ENCODE data around the gene INO80.
"Not testable (repeated sequence)": the region's sequence is repeated elsewhere in the genome, so short reads cannot be mapped to it uniquely, and the experiment has no call there.

The INO80 gene

DNA sequence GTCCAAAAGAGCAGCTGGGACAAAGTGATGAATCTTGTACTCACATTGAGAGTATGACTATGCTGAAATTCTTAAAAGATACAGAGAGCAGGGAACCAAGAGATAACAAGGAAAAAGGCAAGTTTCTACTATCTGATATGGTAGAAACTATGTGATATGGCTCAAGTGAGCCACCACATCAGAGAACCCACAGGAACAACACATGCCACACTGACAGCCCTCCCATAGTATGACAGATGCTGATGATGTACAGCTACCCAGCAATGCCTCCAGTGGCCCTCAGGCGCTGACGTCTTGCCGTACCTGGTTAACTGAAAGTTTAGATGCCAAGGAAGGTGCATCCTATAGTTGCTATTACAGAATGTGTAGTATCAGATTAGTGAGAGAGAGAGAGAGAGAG is 120.4 kb downstream of the INO80 start:
- no peak for DNase-seq

DNA sequence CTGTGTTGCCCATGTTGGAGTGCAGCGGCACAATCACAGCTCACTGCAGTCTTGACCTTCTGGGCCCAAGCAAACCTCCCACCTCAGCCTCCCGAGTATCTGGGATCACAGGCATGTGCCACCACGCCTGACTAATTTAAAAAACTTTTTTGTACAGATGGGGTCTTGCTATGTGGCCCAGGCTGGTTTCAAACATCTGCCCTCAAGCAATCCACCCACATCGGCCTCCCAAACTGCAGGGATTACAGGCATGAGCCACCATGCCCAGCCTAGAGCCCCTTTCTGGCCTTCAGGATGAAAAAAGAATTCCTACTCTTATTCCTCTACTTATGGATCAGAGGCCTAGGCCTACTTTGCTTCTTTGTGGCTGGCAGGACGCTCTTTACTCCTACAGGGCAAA is 123.3 kb downstream of the INO80 start:
- no peak for DNase-seq

DNA sequence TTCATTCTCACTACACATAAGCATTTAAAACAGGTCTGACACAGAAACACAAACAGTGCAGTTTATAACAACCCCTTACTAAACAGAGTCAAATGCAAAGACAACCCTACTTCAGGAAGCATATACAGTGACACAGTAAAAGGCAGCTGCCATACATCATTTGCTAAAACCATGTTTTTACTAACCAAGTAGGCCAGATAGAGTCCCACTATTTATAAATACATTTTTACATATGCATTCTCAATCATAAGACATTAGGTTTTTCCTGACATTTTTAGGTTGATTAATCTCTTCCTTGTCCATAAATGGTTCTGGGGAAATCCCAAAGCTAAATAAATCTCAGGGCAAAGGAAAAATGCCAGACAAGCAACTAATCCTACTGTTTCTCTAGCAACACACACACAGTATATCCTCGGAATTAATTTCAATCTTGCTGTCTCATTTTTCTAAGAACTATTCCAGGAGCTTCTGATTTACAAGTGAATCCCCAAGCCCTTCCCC is 123.8 kb downstream of the INO80 start:
- no peak for DNase-seq

DNA sequence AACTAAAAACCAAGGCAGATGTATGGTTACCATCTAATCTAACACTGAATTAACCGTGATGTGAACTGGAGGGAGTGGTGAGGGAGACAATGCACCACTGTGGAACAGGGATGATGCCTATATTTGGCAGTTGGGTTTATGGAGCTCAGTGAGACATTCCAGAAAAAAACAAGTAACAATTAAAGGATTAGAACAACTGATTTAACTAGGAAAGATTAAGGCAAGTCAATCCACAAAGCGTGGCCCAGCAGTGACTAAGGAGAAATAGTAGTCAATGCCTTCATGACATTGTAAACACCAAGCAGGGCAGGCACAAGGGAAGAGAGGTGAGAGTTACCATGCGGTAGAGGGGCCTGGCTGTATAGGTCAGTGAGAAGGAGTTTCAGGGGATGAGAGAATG is 124.7 kb downstream of the INO80 start:
- DNase-seq, result no peak

DNA sequence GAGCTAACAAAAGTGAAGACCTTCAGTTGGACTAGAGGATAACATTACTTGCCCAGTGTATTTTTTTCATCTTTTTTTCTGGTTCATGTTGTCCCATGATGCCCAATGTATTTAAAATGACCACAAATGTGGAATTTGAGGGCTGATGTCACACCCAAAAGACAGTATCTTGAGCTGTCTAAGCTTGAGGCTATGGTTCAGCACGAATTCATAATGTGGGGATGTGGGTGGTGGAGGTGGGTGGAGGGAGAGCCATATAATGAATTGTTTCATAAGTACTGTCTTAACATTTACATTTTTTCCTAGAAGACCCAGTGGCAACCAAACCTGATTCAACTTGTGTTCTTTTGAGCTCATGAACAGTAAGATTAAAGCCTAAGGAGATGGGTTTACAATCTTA is 125.3 kb downstream of the INO80 start:
- no peak for DNase-seq

DNA sequence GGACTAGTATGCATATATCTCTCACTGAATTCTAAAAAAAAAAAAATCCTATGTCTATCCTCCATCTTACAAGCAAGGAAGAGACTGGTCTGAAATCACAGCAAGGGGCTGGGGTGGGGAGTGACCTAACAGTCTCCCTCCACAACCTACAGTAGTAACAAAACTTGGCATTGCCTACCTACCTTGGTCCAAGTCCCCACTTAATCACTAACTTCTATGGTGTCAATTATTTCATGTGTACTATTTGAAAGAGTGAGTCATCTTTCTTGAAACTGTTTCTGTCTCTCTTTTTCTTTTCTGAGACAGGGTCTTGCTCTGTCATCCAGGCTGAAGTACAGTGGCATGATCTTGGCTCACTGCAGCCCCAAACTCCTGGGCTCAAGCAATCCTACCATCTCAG is 126.0 kb downstream of the INO80 start:
- DNase-seq, result no peak

DNA sequence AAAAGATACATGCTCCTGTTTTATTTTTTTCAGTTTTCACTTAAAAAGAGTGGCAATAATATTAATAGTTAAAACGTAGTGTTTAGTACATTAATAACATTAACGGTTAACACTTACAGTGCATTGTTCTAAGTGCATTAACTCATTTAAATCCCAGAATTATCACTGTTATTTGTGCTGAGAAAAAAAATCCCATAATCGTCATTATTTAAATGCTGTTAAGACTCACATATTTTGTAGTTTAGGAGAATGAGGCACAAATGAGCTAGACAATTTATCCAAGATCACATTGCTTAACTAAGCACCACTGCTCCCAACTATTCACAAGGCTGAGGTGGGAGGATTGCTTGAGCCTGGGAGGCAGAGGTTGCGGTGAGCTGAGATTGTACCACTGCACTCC is 127.9 kb downstream of the INO80 start:
- DNase-seq, result no peak

DNA sequence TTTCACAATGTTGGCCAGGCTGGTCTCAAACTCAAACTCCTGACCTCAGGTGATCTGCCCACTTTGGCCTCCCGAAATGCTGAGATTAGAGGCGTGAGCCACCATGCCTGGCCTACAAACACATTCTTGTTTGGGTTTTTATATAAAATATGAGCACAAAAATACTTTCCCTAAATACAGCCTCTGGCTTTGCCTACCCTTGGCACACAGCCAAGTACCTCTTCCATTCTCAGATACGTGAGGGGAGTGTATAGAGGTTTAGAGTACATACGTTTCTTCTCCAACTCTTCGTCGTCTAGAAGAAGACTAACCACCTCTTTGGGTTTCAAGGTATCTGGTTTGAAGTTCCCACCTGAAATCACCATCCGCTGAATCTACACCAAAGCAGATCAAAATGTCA is 129.3 kb downstream of the INO80 start:
- no peak for DNase-seq

DNA sequence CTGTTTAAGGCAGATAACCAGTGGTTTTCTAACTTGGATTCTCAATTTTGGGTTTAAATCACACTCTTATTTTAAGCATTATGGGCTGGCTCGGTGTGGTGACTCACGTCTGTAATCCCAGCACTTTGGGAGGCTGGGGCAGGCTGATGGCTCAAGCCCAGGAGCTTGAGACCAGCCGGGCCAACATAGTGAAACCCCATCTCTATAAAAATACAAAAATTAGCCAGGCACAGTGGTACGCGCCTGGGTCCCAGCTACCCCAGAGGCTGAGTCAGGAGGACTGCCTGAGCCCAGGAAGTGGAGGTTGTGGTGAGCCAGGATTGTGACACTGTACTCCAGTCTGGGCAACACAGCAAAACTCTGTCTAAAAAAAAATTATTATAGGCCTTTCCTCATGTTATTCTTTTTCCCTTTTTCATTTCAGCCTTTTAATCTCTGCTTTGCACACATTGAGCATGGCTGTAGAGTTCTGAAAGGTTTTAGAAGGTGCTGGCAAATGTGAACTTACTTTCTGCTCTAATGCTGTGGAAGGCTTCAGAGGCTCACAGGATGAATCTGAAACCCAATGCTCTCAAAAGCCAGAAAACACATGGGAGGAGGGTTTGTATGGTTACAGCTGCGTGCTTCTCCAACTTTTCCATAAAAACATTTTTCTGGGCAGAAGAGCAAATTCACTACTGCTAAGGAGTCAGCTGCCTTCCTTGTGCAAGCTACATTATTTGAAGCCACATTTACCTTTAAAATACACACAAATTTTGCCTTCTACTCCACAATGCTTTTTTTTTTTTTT is 130.3 kb downstream of the INO80 start:
- DNase-seq, result no peak

DNA sequence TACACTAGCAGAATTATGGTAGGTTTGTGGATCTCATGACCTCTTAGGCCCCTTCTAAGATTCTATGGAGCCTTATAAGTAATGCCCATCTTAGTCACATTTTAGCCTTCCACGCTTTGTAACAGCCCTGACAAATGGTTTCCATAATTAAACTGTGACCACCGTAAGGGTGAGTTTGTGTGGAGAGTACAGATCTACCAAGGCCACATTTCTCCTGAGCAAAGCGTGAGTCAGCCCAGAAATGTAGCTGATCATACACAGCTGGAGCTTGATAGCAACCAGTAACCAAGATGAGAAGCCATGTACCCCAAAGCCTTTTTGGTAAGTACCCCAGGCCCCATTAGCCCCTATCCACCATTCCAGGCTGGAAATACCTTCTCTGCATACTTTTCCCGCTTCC is 131.1 kb downstream of the INO80 start:
- DNase-seq, result no peak

DNA sequence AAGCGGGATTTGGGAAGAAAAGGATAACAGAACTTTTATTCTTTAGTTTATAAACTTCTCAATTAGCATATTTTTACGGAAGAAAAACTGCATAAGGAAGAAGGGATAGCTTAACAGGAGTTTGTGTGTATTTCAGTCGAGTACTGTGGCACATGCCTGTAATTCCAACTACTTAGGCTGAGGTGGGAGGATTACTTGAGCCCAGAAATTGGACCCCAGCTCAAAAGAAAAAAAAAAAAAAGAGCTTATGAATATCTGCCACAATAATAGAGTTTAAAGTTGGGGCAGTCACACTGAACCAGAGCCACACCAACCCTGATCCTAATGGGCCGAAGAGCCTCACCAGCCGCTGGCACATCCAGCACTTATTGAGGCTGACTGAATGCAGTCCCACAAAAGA is 131.7 kb downstream of the INO80 start:
- DNase-seq, result no peak

DNA sequence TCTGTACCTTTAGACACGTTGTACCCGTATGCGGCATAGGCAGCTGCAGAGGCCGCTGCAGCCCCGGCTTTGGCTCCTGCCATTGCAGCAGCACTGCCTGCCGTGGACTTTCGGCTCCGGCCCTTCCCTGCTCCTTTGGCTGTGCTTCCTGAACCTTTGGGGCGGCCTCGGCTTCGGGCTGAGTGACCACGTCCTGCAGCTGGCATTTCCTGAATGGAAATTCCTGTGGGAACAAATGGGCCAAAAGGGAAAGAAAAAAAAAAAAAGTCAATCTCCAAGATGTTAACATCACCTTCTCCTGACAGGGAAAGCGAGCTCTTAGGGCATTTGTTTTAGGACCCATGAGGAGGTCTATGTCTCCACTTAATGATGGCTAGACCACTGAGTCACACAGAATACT is 133.2 kb downstream of the INO80 start:
- DNase-seq, result no peak

DNA sequence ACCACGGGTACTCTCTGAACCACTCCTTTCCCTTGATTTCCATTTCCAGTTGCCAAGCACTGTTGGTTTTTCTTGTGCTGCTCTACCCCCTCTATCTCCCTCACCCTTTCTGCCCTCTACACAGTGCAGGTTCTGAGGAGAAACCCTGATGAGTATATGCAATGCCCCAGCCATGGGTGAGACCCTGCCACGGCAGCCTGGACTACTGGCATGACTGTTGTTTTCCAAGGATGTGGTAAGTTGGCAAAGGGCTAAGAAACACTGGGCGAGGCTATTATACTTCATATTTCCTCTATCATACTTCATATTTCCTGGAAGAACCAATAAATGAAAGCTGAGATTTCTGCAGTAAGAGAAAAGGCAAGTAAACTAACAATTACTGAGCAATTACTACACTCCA is 134.9 kb downstream of the INO80 start:
- no peak for DNase-seq

DNA sequence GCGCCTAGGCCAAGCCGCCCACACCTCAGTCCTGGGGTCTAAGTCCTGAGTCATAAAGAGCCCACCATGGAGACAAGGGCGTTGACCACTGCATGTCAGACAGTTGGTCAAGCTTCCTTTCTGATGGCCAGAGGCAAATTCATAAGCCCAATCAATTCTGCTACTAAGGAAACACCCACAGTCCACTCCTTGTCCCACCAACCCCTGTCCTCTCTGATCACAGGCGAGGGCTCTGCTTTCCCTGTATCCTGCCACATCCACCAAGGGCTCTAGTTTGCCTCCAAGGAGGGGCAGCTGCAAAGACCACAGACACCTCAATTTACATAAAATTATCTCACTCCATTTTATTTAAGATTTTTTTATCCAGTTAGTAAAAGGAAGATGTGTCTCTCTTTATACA is 137.5 kb downstream of the INO80 start:
- no peak for DNase-seq

DNA sequence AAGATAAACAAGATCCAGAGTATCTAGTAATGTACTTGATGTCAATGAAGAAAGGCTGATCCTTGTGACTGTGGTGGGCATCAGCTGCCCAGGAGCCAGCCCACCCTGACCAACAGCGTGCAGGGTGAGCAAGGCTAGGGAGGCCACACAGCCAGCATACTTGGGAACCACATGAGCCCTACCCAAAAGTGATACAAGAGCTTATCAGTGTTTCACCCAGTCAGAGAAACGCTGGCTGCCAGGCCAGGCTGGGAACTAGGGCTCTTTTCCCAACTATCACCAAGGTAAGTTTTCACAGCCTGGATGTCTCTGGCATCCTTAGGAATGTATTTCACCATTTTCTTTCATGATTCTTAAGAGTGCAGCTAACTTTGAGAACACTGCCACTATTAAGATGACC is 137.9 kb downstream of the INO80 start:
- no peak for DNase-seq

DNA sequence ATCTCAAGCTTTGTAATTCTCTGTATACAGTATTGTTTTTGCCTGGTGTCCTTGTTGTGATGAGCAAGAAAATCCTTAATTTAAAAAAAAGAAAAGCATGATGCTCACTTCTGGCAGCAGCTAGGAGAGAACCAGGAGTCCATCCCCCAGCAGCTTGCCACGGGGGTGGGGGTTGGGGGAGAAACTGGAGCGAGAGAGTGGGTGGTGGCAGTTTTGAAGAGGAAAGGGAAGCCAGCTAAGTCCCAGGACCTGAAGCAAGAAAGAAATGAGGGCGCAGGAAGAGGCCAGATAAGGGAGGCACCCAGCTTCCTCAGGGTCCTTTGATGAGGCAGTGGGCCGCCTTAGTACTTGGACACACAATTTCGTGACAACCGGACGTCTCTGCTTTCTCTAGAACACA is 139.3 kb downstream of the INO80 start:
- DNase-seq, result no peak

DNA sequence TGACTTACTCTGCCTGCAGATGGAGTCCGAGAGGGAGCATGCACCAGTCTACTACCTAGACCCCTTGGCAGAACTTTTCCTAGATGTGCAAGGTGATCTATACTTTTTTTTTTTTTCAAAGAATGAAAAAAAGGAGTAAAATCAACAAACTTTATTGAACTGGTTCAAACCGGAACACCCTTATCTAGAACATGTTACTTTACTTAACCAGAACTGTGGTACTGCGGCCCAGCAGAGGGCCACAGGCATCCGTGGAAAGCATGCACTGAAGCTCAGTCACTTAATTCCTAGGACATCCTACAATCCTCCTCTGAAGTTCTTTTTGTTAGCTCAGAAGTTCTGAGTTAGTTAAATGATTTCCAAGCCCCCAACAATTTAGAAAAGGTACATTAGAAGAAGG is 141.2 kb downstream of the INO80 start:
- DNase-seq, result no peak

DNA sequence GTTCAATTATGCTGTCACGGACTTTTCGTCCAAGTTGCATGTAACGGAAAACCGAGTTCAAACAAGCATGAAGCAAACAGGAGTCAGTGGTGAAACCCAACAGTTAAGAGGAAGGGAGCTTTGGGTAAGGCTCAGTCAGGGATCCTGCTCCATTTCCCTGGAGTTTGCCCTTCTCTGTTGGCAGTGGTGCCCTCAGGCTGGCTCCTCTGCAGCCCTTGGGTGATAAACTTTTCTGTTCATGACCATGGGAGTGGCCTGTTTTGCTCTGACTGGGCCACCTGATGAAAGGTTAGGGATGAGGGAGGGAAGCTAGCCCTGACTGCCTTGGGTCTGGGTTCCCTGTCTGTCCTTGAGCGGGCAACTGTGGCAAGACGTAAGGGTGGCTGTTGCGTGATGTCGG is 146.7 kb downstream of the INO80 start:
- DNase-seq, result no peak

DNA sequence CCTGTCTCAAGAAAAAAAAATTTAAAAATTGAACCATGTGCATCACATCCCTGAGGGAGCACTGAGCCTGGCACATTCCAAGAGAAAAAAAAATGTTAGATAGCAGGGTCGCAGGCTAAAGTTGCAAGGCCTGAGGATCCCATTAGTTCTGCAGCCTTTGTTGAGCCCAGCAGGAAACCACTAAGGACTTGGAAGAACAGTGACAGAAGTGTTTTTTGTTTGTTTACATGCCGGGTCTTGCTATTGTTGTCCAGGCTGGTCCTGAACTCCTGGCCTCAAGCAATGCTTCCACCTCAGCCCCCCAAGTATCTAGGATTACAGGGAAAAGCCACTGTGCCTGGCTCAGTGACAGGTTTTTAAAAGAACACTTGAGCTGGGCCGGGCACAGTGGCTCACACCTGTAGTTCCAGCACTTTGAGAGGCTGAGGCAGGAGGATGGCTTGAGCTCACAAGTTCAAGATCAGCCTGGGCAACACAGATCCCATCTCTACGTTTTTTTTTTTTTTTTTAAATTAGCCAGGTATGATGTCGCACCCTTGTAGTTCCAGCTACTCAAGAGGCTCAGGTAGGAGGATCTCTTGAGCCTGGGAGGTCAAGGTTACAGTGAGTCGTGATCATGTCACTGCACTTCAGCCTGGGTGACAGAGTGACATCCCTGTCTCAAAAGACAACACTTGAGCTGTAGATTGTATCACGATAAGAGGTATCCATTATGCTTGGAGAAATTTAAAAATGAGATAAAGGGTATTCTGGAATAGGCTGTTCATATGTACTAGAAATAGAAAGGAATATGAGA is 147.6 kb downstream of the INO80 start:
- DNase-seq, result peak; percentile 51

DNA sequence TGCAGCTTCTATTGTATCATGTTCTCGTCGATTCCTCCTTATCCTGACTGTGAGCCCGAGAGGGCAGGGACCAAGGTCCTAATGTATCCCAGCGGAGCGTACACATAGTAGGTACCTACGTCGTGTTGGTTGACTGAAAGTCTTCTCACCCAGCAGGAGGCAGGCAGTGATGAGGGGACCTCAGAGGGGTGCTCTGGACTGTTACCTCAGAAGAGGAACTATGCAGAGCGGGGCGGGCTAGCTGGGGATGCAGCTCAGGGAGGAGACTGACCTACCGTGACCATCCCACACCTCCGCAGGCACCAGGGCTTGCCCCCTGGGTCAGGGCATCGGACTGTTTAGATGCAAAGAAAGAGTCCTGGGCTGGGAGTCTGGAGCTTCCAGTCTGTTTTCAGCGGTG is 151.4 kb downstream of the INO80 start:
- DNase-seq, result no peak

DNA sequence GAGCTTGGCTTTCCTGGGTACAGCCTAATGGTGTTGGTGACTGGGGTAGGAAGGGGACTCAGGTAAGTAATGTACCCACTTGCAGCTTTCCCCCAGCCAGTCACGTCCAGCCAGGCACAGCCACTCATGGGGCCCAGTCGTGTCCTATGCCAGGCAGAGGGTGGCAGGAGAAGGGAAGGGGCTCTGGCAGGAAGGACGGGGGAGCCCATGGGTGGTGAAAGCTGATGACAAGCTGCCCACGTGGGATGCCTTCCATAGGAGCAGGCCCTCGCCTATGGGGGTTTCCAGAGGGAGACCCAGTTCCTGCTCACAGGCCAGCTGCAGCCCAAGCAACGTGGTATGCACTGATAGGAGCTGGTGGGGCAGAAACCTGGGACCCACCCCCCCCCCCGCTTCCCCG is 152.1 kb downstream of the INO80 start:
- DNase-seq, result no peak

DNA sequence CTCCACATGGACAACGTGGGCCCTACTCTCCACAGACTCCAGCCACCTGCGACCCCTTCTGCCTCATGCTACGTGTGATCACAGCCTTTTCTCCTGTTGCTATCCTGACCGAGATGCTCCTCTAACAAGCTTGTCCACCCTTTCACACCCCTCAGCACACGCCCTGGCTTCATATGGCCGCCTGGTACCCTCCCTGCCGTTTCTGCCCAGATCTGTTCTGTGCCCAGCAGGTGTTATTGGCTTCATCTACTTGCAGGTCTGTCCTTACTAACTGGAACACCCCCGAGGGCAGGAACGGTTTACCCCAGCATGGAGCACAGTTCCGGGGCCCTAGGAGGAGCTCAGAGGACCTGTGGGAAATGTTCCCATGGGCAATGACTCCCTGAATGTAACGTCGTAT is 152.9 kb downstream of the INO80 start:
- no peak for DNase-seq

DNA sequence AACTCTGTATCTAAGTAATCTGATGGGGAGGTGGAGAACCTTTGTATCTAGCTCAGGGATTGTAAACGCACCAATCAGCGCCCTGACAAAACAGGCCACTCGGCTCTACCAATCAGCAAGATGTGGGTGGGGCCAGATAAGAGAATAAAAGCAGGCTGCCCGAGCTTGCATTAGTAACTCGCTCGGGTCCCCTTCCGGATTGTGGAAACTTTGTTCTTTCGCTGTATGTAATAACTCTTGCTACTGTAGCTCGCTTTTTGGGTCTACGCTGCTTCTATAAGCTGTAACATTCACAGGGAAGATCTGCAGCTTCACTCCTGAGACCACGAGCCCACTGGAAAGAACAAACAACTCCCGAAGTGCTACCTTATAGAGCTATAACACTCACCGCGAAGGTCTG is 153.8 kb downstream of the INO80 start:
- DNase-seq, result not testable (repeated sequence)

DNA sequence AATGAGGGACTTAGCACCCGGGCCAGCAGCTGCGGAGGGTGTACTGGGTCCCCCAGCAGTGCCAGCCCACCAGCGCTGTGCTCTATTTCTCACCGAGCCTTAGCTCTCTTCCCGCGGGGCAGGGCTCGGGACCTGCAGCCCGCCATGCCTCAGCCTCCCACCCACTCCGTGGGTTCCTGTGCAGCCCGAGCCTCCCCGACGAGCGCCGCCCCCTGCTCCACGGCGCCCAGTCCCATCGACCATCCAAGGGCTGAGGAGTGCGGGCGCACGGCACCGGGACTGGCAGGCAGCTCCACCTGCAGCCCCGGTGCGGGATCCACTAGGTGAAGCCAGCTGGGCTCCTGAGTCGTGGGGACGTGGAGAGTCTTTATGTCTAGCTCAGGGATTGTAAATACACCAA is 154.3 kb downstream of the INO80 start:
- not testable (repeated sequence) for DNase-seq

DNA sequence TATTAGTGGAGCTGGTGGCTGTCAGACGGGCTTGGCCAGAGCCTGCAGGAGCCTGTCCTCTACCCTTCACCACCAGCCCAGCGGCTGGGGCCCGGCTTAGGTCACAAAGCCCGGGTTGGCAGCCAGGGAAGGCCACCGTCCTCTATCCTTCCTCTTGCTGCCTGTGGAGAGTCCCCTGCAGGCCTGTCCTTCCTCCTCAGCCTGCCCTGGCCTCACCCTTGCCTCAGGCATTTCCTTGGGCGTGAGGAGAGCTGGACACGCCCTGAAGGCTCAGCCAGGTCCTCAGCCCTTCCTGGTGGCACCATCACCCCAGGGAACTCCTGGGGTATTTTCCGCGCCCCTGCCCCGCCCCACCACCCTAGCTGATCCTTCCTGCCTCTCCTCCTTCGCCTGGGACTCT is 155.2 kb downstream of the INO80 start:
- DNase-seq, result no peak

Data from DMS53 (cell line).